ENCODE results near the gene FRMD3.
A peak's percentile ranks its signal among the peaks of the same experiment; 100 is the strongest.

FRMD3 gene

DNA sequence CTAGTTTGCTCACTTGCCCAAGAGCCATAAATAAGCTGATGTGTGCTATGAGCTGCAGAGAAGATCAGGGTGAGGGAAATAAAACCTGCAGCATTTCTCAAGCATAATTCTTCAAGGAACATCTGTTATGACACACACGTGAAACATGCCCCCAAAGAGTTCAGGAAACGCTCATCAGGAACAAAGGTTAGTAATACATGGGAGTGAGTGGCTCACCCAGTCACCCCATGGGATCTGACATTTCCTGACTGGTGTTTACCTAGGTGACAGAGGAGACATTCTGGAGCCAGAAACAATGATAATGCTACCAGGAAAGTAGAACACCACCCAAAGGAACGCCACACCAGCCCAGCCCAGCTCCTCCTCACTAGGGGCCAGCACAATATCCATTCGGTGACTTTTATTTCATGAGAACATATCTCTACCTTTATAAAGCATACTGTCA lies 66.0 kb downstream of the FRMD3 start:
- peak; percentile 65 for DNase-seq (ENCODE audit: low read depth)
- TF ChIP-seq, protein P1, sequence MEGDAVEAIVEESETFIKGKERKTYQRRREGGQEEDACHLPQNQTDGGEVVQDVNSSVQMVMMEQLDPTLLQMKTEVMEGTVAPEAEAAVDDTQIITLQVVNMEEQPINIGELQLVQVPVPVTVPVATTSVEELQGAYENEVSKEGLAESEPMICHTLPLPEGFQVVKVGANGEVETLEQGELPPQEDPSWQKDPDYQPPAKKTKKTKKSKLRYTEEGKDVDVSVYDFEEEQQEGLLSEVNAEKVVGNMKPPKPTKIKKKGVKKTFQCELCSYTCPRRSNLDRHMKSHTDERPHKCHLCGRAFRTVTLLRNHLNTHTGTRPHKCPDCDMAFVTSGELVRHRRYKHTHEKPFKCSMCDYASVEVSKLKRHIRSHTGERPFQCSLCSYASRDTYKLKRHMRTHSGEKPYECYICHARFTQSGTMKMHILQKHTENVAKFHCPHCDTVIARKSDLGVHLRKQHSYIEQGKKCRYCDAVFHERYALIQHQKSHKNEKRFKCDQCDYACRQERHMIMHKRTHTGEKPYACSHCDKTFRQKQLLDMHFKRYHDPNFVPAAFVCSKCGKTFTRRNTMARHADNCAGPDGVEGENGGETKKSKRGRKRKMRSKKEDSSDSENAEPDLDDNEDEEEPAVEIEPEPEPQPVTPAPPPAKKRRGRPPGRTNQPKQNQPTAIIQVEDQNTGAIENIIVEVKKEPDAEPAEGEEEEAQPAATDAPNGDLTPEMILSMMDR (IDR thresholded peaks at IDR 0.05; ENCODE audit: insufficient read depth, low read depth, low read length, missing control alignments): no peak
- H3K4me3 ChIP-seq (ENCODE audit: low read length): no peak overlapping the region

DNA sequence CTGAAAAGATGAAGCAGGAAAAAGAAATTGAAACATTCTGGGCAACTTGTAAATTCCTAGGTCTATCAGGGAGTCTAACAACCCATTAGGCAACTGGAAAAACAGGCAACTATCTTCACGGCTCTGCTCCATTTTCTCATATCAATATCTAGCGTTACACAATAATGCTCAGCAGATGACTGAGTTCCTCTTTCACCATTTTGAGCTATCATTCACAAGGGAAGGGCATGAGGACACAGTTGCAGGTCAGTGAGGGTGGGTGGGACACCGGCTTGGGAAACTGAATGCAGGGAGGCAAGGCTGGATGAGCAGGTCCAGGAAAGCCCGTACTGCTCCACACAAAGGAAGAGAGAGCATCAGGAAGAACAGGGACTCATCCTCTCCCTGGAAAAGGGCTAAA lies 67.0 kb downstream of the FRMD3 start:
- H3K4me3 ChIP-seq (ENCODE audit: low read length): no peak overlapping the region
- DNase-seq (ENCODE audit: low read depth): no peak
- TF ChIP-seq, protein P1 (IDR thresholded peaks at IDR 0.05; ENCODE audit: insufficient read depth, low read depth, low read length, missing control alignments): no peak

DNA sequence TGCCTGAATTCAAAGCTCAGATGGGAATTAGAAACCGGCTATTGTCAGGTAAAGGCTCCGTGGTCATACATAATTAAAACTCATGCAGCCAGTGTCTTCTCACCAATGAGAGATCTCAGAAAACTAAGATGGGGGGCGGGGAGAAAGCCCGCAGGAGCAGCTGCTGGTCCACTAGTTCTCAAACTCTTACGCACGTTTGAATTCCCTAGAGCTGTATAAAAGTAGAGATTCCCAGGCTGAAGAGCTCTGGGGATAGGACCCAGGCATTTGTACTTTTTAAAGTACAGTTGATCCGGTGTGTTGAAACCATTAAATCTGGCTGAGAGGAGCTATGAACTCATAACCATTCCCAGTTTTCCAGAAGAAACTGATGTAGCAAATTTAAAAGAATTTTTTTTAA lies 68.5 kb downstream of the FRMD3 start:
- TF ChIP-seq, protein P1 (IDR thresholded peaks at IDR 0.05; ENCODE audit: insufficient read depth, low read depth, low read length, missing control alignments): no peak
- H3K4me3 ChIP-seq (ENCODE audit: low read length): no peak overlapping the region
- DNase-seq (ENCODE audit: low read depth): no peak

DNA sequence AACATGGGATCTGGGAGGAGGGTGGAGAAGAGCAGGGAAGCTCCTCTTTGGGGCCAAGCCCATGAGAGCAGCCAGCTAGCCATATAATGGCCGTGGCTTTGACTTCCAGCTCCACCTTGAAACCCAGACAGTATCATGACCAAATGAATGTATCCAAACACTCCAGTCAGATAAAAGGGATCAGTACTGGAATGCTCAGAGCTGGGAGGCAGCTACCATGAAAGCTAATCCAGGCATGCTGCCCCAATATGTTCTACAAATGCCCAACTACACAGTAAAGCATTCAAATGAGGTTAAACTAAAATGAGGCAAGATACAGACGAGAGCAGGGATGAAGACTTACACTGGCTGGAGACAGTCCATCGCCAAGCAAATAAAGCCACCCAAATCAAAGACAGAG lies 69.4 kb downstream of the FRMD3 start:
- TF ChIP-seq, protein P1 (IDR thresholded peaks at IDR 0.05; ENCODE audit: insufficient read depth, low read depth, low read length, missing control alignments): no peak
- no peak for DNase-seq (ENCODE audit: low read depth)

DNA sequence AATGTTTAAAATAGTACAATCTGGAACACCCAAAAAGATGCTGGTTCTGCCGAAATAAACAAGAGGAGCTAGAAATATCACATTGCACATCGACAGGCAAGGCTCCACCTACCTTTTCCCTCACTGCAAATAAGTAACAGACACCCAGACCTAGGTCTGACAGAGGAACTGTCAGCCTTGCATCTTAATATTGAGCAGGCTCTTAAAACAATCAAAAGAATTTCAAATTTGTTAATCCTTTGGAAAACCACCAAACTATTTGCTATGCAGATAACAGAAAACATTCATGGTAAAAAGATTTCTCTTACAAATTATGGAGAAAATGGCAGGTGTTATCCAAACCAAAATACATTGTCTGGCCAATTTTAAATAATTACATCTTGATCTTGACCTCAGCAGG lies 71.3 kb downstream of the FRMD3 start:
- DNase-seq (ENCODE audit: low read depth): no peak
- TF ChIP-seq, protein P1 (IDR thresholded peaks at IDR 0.05; ENCODE audit: insufficient read depth, low read depth, low read length, missing control alignments): no peak
- no peak overlapping the region for H3K4me3 ChIP-seq (ENCODE audit: low read length)

More for the DNA sequence above, 69.4 kb downstream of the FRMD3 start:
- H3K4me3 ChIP-seq (ENCODE audit: low read length): no peak overlapping the region

DNA sequence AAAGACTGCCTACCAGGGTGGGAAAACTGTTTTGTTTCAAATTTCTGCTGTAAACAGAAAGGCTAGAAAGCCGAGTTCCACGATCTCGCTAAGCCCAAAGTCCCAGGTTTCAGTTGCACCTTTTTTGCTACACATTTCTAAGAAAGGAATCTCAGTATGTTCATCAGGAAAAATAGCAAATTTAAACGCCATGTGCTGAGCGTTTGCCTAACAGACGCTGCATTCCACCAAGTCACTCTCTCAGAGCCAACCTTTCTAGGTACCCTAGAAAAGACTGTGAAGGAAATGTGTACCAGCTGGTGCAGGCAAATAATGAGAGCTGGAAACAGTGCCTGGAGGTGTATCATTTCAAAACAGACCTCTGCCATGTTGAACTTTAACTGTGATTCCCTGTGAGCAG lies 71.8 kb downstream of the FRMD3 start:
- TF ChIP-seq, protein P1 (IDR thresholded peaks at IDR 0.05; ENCODE audit: insufficient read depth, low read depth, low read length, missing control alignments): no peak
- H3K4me3 ChIP-seq (ENCODE audit: low read length): no peak overlapping the region
- no peak for DNase-seq (ENCODE audit: low read depth)

DNA sequence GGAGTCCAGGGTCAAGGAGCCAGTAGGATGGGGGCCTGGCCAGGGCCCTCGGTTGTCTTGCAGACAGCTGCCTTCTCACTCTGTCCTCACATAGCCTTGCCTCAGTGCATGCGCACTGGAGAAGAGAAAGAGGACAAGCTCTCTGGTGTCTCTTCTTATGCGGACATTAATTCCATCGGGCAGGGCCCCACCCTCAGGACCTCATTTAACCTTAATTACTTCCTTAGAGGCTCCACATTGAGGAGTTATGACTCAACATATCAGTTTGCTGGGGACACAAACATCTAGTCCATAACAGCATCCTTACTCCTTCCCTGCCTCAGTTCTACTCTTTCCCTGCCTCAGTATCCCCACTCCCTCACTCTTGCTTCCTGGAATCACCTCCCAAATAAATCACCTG lies 78.4 kb downstream of the FRMD3 start:
- H3K4me3 ChIP-seq (ENCODE audit: low read length): no peak overlapping the region
- no peak for DNase-seq (ENCODE audit: low read depth)
- TF ChIP-seq, protein P1 (IDR thresholded peaks at IDR 0.05; ENCODE audit: insufficient read depth, low read depth, low read length, missing control alignments): no peak

Measured in epithelial cell of esophagus (primary cell).